Kidney (tissue), 14 donors: ENCODE data around the gene USP19. TPM values are rescaled to one million over a fixed set of nuclear protein-coding genes. Genes with fewer than 3 reads are reported as not detected.

Experiments
- DNase-seq, 5 donors: peaks; one replicate each; pipeline ENCODE4 v3.0.0-alpha.2; 2013 to 2020
- FAIRE-seq: peaks from 2 replicates; lab custom pipeline; 2012; peaks lifted over from hg19 to GRCh38; lab: Jason Lieb, UNC
- H3K27ac ChIP-seq, 2 donors: one replicate each; pipeline ENCODE4 v1.7.0; 2013; ENCODE audit warnings: low read depth in 2 of 2, low read length in 2 of 2, inconsistent platforms in 1 of 2
- H3K27me3 ChIP-seq: one replicate; pipeline ENCODE4 v1.7.1; 2013; ENCODE audit warnings: low read length, inconsistent platforms; ENCODE audit not compliant: control insufficient read depth, insufficient read depth
- H3K36me3 ChIP-seq, 3 donors: one replicate each; pipeline versions ENCODE4 v1.7.0 to v1.7.1; 2013; ENCODE audit warnings: low read length in 3 of 3, control low read depth in 1 of 3, inconsistent platforms in 1 of 3; ENCODE audit not compliant: insufficient read depth in 3 of 3, control insufficient read depth in 2 of 3
- H3K4me1 ChIP-seq, 3 donors: one replicate each; pipeline versions ENCODE4 v1.7.0 to v1.7.1; 2013; ENCODE audit warnings: low read length in 3 of 3, inconsistent platforms in 1 of 3, low read depth in 1 of 3; ENCODE audit not compliant: control insufficient read depth in 2 of 3, insufficient read depth in 2 of 3
- H3K4me3 ChIP-seq, 3 donors: one replicate each; pipeline versions ENCODE4 v1.7.0 to v1.8.1; 2013; ENCODE audit warnings: low read length in 3 of 3, control low read depth in 1 of 3, inconsistent platforms in 1 of 3
- H3K9ac ChIP-seq, 3 donors: one replicate each; pipeline versions ENCODE4 v1.7.0 to v1.7.1; 2013; ENCODE audit warnings: low read length in 3 of 3, control low read depth in 1 of 3, inconsistent platforms in 1 of 3
- H3K9me3 ChIP-seq, 3 donors: one replicate each; pipeline versions ENCODE4 v1.7.0 to v1.7.1; 2013; ENCODE audit warnings: low read length in 3 of 3, control low read depth in 1 of 3, inconsistent platforms in 1 of 3; ENCODE audit not compliant: control insufficient read depth in 2 of 3, insufficient read depth in 1 of 3
- CTCF ChIP-seq: IDR thresholded peaks from 3 replicates; pipeline ENCODE4 v1.5.1; 2012; ENCODE audit warnings: mild to moderate bottlenecking, moderate library complexity, borderline replicate concordance; ENCODE audit not compliant: insufficient read depth; ENCODE audit errors: extremely low read depth
- intact Hi-C: fragments of 100-400 bp; cut with DNase I; formaldehyde crosslinking; loops from one replicate; pipeline ENCODE4 v1.11.1; 2022
- polyA plus RNA-seq: library from polyadenylated mRNA; stranded (reverse); fragments of 350-450 nt; fragmentation: Illumina TruSeq; extraction: RNeasy Lipid Tissue Mini Kit (QIAGEN cat#74804); gene quantifications from one replicate; pipeline ENCODE4 v1.2.3, GENCODE V29; 2014; ENCODE audit warnings: low read depth, low replicate concordance; ENCODE audit not compliant: insufficient read depth
- total RNA-seq: library from RNA; stranded (reverse); fragmentation: NEBNext Ultra II Directional; extraction: Animal tissue kit (Norgen Biotek cat#: 25700); gene quantifications from one replicate; pipeline ENCODE4 v1.2.1, GENCODE V29; 2021
- donor health status: control.
- donor health status: control.
- donor health status: control.
- donor health status: control.
- donor health status: control.
- donor health status: DM: yes; HTN: yes; CAD: no.
- donor health status: Normal renal cell carcinoma (clear cell type).

USP19 gene
- total and polyA plus RNA-seq, 2 donors from 2014 or later: 29.3 to 67.2 TPM

- Histone ChIP-seq H3K27me3 (no peaks in the 10 kb centered on the region), H3K4me1 (peaks cover 0 to 22% (median 22%) of the 10 kb centered on the region in 3 donors), H3K27ac (peak within 1 kb of the TSS; percentile 72 to 86), H3K9ac (peak within 1 kb of the TSS; percentile 45 to 85 (median 58)), H3K9me3 (no peaks in the 10 kb centered on the region), H3K4me3 (peak within 1 kb of the TSS; percentile 68 to 89 (median 83)), H3K36me3 (peaks cover 0 to 8% (median 7%) of the 10 kb centered on the region in 3 donors)
- DNase-seq (peak; percentile 76 to 93 (median 89)), FAIRE-seq (no peak)
- TF ChIP-seq CTCF: no peak
- intact Hi-C loops: no loop called here
Observed at GRCh38 chr3:49165771-49166751, 45.4 kb upstream of the USP19 start, which contains the start of gene CCDC71. CCDC71 (minus strand) TSS chr3:49166331; CDS start chr3:49164208, 2,123 bp downstream.

GRCh38 chr3:49164983-49165720, 44.5 kb upstream of the USP19 start:
- no peak for TF ChIP-seq CTCF
- no peaks in the 10 kb centered on the region for H3K9me3 ChIP-seq
- peak overlapping the region; percentile 64 to 89 (median 83) for H3K4me3 ChIP-seq
- H3K4me1 ChIP-seq: peaks cover 0 to 19% (median 15%) of the 10 kb centered on the region in 3 donors
- peak overlapping the region in 1 of 2 donors; percentile 86 for H3K27ac ChIP-seq
- DNase-seq: peak in 1 of 5 donors; percentile 8
- H3K27me3 ChIP-seq: no peaks in the 10 kb centered on the region
- H3K9ac ChIP-seq: peak overlapping the region; percentile 15 to 85 (median 58)
- H3K36me3 ChIP-seq: peaks cover 0 to 8% (median 7%) of the 10 kb centered on the region in 3 donors
- intact Hi-C loops: no loop called here
- no peak for FAIRE-seq

- no peak for FAIRE-seq
- no peak for DNase-seq
- intact Hi-C loops: no loop called here
- no peaks in the 10 kb centered on the region for H3K9me3 ChIP-seq
- H3K36me3 ChIP-seq: peaks cover 0 to 8% (median 7%) of the 10 kb centered on the region in 3 donors
- H3K4me1 ChIP-seq: peaks cover 0 to 21% (median 15%) of the 10 kb centered on the region in 3 donors
- TF ChIP-seq CTCF: no peak
- no peak overlapping the region for H3K9ac ChIP-seq
- no peak overlapping the region for H3K27ac ChIP-seq
- no peaks in the 10 kb centered on the region for H3K27me3 ChIP-seq
- H3K4me3 ChIP-seq: no peak overlapping the region
Observed at GRCh38 chr3:49163609-49164008, 43.0 kb upstream of the USP19 start.
